OCI-LY1 (cell line): ENCODE results near the gene PLXNB3.

Source experiments
- CTCF ChIP-seq: fragments of 200-600 bp; sonication (generic), shearing (Covaris generic); IDR thresholded peaks from 2 replicates; pipeline ENCODE4 v1.5.1; 2017; ENCODE audit warnings: mild to moderate bottlenecking, antibody characterized with exemption, low read length, moderate library complexity, mixed read lengths
- EZH2 ChIP-seq: fragments of 200-600 bp; sonication (generic), shearing (Covaris generic); IDR thresholded peaks from 2 replicates; pipeline ENCODE4 v1.8.0; 2017; ENCODE audit warnings: borderline replicate concordance, mixed run types, mild to moderate bottlenecking, antibody characterized with exemption, low read length, moderate library complexity, mixed read lengths

DNA sequence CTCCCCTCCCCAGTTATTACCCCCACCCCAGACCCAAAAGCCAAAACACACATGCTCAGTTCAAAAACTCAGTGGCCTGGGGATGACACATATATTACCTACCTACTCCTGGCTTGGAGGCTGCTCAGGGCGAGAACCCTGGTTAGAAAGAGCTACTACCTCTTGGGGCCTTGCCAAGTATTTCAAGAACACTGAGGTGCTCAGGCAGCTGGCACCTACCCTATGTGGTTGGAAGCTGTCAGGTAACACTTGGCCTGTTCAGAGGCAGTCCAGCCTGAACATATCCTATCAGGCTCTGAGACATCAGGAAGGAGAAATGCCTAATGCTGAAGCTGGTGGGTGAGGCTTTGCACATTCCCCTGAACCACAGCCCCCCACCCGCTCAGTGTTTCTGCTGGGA is 44.8 kb upstream of the PLXNB3 start:
- TF ChIP-seq EZH2 = no peak
- TF ChIP-seq CTCF = no peak
